Measurements from ENCODE around the gene CHRM3.

DNA sequence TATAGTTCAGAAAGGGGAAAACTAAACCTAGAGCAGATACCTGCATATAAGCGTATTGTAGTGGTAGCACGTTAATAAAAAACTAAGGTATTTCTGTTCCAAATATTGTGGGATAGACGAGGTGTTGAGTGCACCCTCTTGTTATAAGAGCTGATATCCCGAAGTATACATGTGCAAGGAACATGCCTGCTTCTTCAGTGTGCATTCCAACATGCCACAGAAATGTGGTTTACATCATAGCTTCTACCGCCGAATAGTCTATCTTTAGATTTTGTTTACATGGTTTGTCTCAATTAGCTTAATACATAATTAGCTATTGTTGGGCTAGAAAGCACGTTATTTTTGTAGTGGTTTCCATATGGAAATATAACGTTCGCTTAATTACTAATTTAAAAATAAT is 2.2 kb downstream of the CHRM3 start:
- no peak for TF ChIP-seq CTCF (IDR thresholded peaks at IDR 0.05)
- no peak for TF ChIP-seq POLR2A (IDR thresholded peaks at IDR 0.05)
